Epithelial cell of esophagus (primary cell): ENCODE data around the gene MAP1LC3B2.
"Not testable (repeated sequence)": the region's sequence is repeated elsewhere in the genome, so short reads cannot be mapped to it uniquely, and the experiment has no call there.

Experiments used
- DNase-seq: peaks from one replicate; pipeline ENCODE4 v3.0.0; 2010; ENCODE audit warnings: low read depth
- H3K4me3 ChIP-seq: 2 replicates; pipeline ENCODE4 v1.5.1; 2011; ENCODE audit warnings: mild to moderate bottlenecking, low read length, control low read depth
- TF ChIP-seq, protein P1 (sequence below): IDR thresholded peaks from 2 replicates; pipeline ENCODE4 v1.5.1; 2011; ENCODE audit warnings: low read depth, mild to moderate bottlenecking, low read length, control low read depth, inconsistent platforms; ENCODE audit not compliant: insufficient read depth; ENCODE audit errors: missing control alignments

MAP1LC3B2 gene

DNA sequence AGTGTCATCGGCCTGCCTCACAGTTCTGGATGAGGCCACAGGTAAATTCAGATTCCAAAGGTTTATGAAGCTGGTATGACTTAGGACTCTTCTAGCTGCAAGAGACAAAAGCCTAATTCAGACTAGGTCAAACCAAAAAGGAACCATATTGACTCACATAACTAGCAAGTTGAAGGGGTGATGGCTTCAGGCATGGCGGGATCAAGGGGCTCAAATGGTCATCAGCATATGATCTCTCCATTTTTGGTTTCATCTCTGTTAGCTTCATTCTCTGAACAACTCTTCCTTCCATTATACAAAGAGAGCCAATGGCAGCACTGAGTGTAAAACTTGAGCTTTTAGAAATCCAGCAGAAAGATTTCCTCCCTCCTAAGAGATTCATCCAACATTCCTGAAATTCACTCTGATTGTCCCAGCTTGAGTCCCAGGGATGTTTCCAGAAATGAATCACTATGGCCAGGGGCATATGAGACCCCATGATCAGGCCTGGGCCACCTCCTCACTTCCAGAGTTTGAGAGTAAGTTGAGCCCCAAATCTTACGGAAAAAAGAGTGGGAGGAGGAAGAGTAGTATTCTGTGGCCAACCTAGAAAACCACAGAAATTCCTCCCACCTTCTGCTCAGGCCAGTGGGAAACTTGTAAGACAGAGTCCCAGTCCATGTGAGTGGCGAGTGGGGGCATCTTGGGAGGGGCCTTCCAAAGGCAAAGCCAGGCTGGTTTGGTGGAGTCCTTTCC, 2.0 kb upstream of the MAP1LC3B2 start:
- no peak for DNase-seq
- TF ChIP-seq, protein P1, sequence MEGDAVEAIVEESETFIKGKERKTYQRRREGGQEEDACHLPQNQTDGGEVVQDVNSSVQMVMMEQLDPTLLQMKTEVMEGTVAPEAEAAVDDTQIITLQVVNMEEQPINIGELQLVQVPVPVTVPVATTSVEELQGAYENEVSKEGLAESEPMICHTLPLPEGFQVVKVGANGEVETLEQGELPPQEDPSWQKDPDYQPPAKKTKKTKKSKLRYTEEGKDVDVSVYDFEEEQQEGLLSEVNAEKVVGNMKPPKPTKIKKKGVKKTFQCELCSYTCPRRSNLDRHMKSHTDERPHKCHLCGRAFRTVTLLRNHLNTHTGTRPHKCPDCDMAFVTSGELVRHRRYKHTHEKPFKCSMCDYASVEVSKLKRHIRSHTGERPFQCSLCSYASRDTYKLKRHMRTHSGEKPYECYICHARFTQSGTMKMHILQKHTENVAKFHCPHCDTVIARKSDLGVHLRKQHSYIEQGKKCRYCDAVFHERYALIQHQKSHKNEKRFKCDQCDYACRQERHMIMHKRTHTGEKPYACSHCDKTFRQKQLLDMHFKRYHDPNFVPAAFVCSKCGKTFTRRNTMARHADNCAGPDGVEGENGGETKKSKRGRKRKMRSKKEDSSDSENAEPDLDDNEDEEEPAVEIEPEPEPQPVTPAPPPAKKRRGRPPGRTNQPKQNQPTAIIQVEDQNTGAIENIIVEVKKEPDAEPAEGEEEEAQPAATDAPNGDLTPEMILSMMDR: no peak
- H3K4me3 ChIP-seq: no peak overlapping the region

DNA sequence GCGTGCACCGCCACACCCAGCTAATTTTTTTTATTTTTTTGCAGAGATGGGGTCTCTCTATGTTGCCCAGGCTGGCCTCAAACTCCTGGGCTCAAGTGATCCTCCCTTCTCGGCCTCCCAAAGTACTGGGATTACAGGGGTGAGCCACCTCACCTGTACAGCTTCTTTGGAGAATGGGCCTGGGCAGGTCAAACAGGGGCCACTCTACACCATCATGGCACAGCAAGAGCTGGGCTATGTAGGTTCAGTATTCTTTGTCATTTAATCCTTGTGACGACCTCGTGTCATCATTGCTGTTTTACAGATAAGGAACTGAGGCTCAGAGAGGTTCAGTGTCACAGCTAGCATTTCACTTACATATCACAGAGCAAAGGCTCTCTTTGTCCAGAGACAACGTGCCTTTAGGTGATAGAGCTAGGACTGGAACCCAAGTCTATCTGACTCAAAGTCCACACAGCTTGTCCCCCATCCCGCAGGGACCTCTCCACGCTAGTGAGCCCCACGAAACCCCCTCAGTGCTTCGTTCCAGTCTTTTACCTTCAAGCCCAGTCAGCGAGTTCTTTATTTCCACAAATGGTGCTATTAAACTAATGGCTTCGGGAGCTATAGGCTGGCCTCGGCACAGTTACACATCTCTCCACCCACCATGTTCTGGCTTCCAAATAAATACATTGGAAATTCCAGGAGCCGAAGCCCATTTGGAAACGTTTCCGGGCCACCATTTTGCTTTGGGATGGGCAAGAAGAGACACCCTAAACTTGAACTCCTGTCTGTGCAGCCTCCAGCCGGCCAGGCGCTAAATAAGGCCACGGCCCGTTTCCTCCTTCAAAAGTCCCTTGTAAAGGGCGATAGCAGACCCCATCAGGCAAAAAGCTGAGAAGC, 660 bp upstream of the MAP1LC3B2 start:
- H3K4me3 ChIP-seq: no peak overlapping the region
- no peak for DNase-seq
- TF ChIP-seq, protein P1: no peak

DNA sequence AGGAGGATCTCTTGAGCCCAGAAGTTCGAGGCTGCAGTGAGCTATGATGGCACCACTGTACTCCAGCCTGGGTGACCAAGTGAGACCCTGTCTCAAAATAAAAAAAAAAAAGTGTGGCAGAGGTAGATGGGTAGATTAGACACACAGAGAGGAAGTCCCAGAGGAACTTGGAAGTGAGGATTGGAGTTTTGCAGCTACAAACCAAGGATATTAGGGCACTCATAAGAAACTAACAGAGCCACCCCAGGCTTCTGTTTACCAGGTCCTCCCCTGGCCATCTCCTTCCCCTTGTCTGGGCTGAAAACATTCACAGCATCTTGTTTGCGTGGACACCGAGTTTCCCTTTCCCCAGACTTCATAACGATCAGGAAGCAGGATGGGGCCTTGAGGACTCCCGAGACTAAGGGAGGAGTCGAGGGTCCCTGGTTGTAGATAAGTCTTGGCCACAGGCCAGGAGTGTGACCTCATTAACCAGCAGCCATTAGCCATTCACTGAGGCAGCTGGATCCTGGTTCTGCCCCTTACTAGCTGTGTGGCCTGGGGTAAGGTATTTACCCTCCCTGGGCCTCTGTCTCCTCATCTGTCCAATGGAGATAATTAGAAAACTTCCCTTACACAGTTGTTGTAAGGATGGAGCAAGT, 2.1 kb downstream of the MAP1LC3B2 start:
- no peak overlapping the region for H3K4me3 ChIP-seq
- TF ChIP-seq, protein P1: no peak
- no peak for DNase-seq

DNA sequence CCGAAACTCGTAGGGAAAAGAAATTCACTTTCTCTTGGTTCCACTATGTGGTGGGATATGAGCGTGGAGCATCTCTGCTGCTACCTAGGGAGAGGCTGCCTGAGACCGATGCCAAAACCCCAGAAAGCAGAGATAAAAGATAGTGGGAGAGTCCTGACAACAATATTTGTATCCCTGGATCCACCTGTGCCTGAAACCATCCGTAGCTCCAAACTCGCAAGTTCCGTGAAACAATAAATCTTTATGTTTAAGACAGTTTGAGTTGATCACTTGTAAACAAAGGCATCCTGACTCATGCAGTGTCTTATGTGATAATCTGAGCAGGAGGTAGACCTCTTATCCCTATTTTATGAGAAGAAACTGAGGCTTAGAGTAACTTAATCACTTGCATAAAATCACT, 2.9 kb downstream of the MAP1LC3B2 start:
- TF ChIP-seq, protein P1: no peak
- H3K4me3 ChIP-seq: no peak overlapping the region
- no peak for DNase-seq

DNA sequence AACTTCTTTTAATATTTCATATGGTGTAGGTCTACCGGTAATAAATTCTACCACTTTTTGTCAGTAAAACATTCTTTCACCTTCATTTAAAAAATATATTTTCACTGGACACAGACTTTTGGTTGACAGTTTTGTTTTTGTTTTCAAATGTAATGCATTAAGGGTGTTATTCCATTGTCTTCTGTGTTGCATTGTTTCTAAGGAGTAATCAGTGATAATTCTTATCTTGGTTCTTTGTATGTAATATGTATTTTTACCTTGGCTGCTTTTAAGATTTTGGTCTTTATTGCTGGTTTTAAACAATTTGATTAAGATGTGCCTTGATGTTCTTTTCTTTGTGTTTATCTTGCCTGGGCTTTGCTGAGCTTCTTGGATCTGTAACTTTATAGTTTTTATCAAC, 4.1 kb downstream of the MAP1LC3B2 start:
- TF ChIP-seq, protein P1: no peak
- no peak for DNase-seq
- no peak overlapping the region for H3K4me3 ChIP-seq

DNA sequence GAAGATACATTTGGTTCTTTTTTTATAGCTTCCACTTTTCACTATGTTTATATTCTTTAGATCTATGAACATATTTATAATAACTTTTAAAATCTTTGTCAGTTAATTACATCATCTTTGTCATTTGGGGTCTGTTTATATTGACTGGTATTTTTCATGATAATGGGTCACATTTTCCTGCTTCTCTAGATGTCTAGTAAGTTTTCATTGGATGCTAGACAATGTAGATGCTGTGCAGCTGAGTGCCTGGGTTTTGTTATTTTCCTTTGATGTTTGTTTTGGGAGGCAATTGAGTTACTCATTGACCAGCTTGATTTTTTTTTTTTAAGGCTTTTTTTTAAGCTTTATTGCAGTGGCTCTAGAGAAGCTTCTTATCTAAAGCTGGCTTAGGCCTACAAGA, 4.9 kb downstream of the MAP1LC3B2 start:
- TF ChIP-seq, protein P1: no peak
- no peak for DNase-seq
- no peak overlapping the region for H3K4me3 ChIP-seq

DNA sequence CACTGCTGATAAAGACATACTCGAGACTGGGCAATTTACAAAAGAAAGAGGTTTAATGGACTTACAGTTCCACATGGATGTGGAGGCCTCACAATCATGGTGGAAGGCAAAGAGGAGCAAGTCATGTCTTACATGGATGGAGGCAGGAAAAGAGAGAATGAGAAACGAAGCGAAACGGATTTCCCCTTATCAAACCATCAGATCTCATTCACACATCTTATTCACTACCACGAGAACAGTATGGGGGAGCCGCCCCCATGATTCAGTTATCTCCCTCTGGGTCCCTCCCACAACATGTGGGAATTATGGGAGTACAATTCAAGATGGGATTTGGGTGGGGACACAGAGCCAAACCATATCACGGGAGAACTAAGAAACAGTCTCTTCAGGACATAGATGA, 6.0 kb downstream of the MAP1LC3B2 start:
- not testable (repeated sequence) for H3K4me3 ChIP-seq

More for the DNA sequence above, 6.0 kb downstream of the MAP1LC3B2 start:
- DNase-seq: not testable (repeated sequence)
